H9 (cell line): Measurements from ENCODE around the gene NPC1. TPM values are rescaled to one million over a fixed set of nuclear protein-coding genes. Genes with fewer than 3 reads are reported as not detected.

Experiments used
- DNase-seq: peaks from one replicate; pipeline ENCODE4 v3.0.0-alpha.2; 2017
- H2AFZ ChIP-seq: one replicate; pipeline ENCODE4 v1.6.1; 2013; ENCODE audit warnings: mild to moderate bottlenecking, low read length, control low read depth, moderate library complexity
- H2AK5ac ChIP-seq: 2 replicates; pipeline ENCODE4 v1.6.1; 2013; ENCODE audit warnings: low read length, control low read depth, mixed read lengths; ENCODE audit not compliant: insufficient read length
- H2BK120ac ChIP-seq: one replicate; pipeline ENCODE4 v1.6.1; 2013; ENCODE audit warnings: low read depth, mild to moderate bottlenecking, low read length, control low read depth, inconsistent platforms; ENCODE audit not compliant: poor library complexity, severe bottlenecking
- H2BK12ac ChIP-seq: 2 replicates; pipeline ENCODE4 v1.6.1; 2013; ENCODE audit warnings: low read length, control low read depth, mixed read lengths, low read depth; ENCODE audit not compliant: insufficient read length
- H2BK15ac ChIP-seq: 2 replicates; pipeline ENCODE4 v1.6.1; 2013; ENCODE audit warnings: low read depth, low read length, control low read depth
- H2BK20ac ChIP-seq: one replicate; pipeline ENCODE4 v1.6.1; 2013; ENCODE audit warnings: low read depth, mild to moderate bottlenecking, low read length, control low read depth, inconsistent platforms; ENCODE audit not compliant: poor library complexity, severe bottlenecking
- H2BK5ac ChIP-seq: 2 replicates; pipeline ENCODE4 v1.6.1; 2013; ENCODE audit warnings: low read length, control low read depth, mixed read lengths; ENCODE audit not compliant: insufficient read length
- H3K14ac ChIP-seq: 2 replicates; pipeline ENCODE4 v1.6.1; 2013; ENCODE audit warnings: low read length, control low read depth; ENCODE audit not compliant: insufficient read depth
- H3K18ac ChIP-seq: 2 replicates; pipeline ENCODE4 v1.6.1; 2013; ENCODE audit warnings: low read depth, mild to moderate bottlenecking, mixed read lengths, low read length, control low read depth; ENCODE audit not compliant: insufficient read length
- H3K23ac ChIP-seq: 2 replicates; pipeline ENCODE4 v1.6.1; 2013; ENCODE audit warnings: low read length, control low read depth, mixed read lengths, low read depth; ENCODE audit not compliant: insufficient read length
- H3K23me2 ChIP-seq: 2 replicates; pipeline ENCODE4 v1.6.1; 2013; ENCODE audit warnings: low read depth, mild to moderate bottlenecking, mixed read lengths, low read length, control low read depth; ENCODE audit not compliant: insufficient read length, poor library complexity, severe bottlenecking
- H3K27ac ChIP-seq: 2 replicates; pipeline ENCODE4 v1.5.1; 2013; ENCODE audit warnings: low read length, control low read depth, mixed read lengths, low read depth; ENCODE audit not compliant: insufficient read length
- H3K27me3 ChIP-seq: 2 replicates; pipeline ENCODE4 v1.6.1; 2013; ENCODE audit warnings: low read length, control low read depth, inconsistent platforms; ENCODE audit not compliant: insufficient read depth
- H3K4ac ChIP-seq: 2 replicates; pipeline ENCODE4 v1.6.1; 2013; ENCODE audit warnings: low read depth, mild to moderate bottlenecking, control low read depth, inconsistent platforms, low read length, moderate library complexity
- H3K4me1 ChIP-seq: 2 replicates; pipeline ENCODE4 v1.6.1; 2013; ENCODE audit warnings: low read length, control low read depth, inconsistent platforms; ENCODE audit not compliant: insufficient read depth
- H3K4me2 ChIP-seq: 2 replicates; pipeline ENCODE4 v1.6.1; 2013; ENCODE audit warnings: low read length, control low read depth, mixed read lengths; ENCODE audit not compliant: insufficient read length, insufficient read depth
- H3K56ac ChIP-seq: 2 replicates; pipeline ENCODE4 v1.6.1; 2013; ENCODE audit warnings: low read depth, mild to moderate bottlenecking, mixed read lengths, low read length, control low read depth; ENCODE audit not compliant: insufficient read length
- H3K79me1 ChIP-seq: 2 replicates; pipeline ENCODE4 v1.6.1; 2013; ENCODE audit warnings: low read depth, mild to moderate bottlenecking, moderate library complexity, low read length, control low read depth, inconsistent platforms; ENCODE audit not compliant: insufficient read depth, poor library complexity, severe bottlenecking
- H3K79me2 ChIP-seq: 2 replicates; pipeline ENCODE4 v1.6.1; 2013; ENCODE audit warnings: low read length, control low read depth, inconsistent platforms; ENCODE audit not compliant: insufficient read depth
- H3K9ac ChIP-seq: 2 replicates; pipeline ENCODE4 v1.6.1; 2013; ENCODE audit warnings: low read length, control low read depth, mixed read lengths; ENCODE audit not compliant: insufficient read length; ENCODE audit errors: extremely low read depth
- H3K9me3 ChIP-seq: one replicate; pipeline ENCODE4 v1.6.1; 2013; ENCODE audit warnings: low read depth, low read length, inconsistent platforms; ENCODE audit not compliant: control insufficient read depth
- H3T11ph ChIP-seq: one replicate; pipeline ENCODE4 v1.6.1; 2013; ENCODE audit warnings: mild to moderate bottlenecking, low read length, control low read depth, inconsistent platforms
- H4K20me1 ChIP-seq: one replicate; pipeline ENCODE4 v1.6.1; 2013; ENCODE audit not compliant: control insufficient read depth, insufficient read length, insufficient read depth
- H4K5ac ChIP-seq: 2 replicates; pipeline ENCODE4 v1.6.1; 2013; ENCODE audit warnings: low read depth, mild to moderate bottlenecking, mixed read lengths, low read length, control low read depth; ENCODE audit not compliant: insufficient read length
- H4K8ac ChIP-seq: replicated peaks from 2 replicates; pipeline ENCODE4 v1.6.1; 2013; ENCODE audit warnings: low read length, control low read depth, mixed read lengths, low read depth; ENCODE audit not compliant: insufficient read length
- H4K91ac ChIP-seq: 2 replicates; pipeline ENCODE4 v1.6.1; 2013; ENCODE audit warnings: low read depth, mild to moderate bottlenecking, moderate library complexity, mixed read lengths, low read length, control low read depth; ENCODE audit not compliant: insufficient read length
- H3K27ac Mint-ChIP-seq, 3 experiments: 2 replicates in 2 of 3; 3 replicates in 1 of 3; pipeline ENCODE4 v1.8.0; 2020 to 2021; ENCODE audit warnings: mixed read lengths in 3 of 3, mild to moderate bottlenecking in 1 of 3, moderate library complexity in 1 of 3
- H3K27me3 Mint-ChIP-seq: 2 replicates; pipeline ENCODE4 v1.8.0; 2021; ENCODE audit warnings: low read depth, mild to moderate bottlenecking, moderate library complexity, mixed read lengths
- H3K36me3 Mint-ChIP-seq, 3 experiments: 2 replicates in 2 of 3; 3 replicates in 1 of 3; pipeline ENCODE4 v1.8.0; 2020 to 2021; ENCODE audit warnings: low read depth in 3 of 3, mixed read lengths in 3 of 3; ENCODE audit not compliant: insufficient read depth in 1 of 3
- H3K4me1 Mint-ChIP-seq, 2 experiments: 2 replicates each; pipeline ENCODE4 v1.8.0; 2020; ENCODE audit warnings: mixed read lengths in 2 of 2
- H3K4me3 Mint-ChIP-seq, 2 experiments: 2 replicates in 1 of 2; 3 replicates in 1 of 2; pipeline ENCODE4 v1.8.0; 2020 to 2021; ENCODE audit warnings: mild to moderate bottlenecking in 2 of 2, mixed read lengths in 2 of 2, moderate library complexity in 1 of 2
- H3K9me3 Mint-ChIP-seq, 2 experiments: 2 replicates in 1 of 2; 3 replicates in 1 of 2; pipeline ENCODE4 v1.8.0; 2020; ENCODE audit warnings: mild to moderate bottlenecking in 2 of 2, mixed read lengths in 2 of 2, moderate library complexity in 1 of 2
- WGBS: extraction: QIAGEN DNeasy Blood & Tissue Kit; methylation state at CpG from one replicate; pipeline ENCODE4 v1.1.7; 2013; ENCODE audit warnings: missing lambda C conversion rate, low lambda C conversion rate, mixed read lengths; ENCODE audit not compliant: insufficient read length; ENCODE audit errors: extremely low coverage; 5-methylcytosine and 5-hydroxymethylcytosine counted together
- total RNA-seq: library from RNA; stranded (reverse); gene quantifications from 2 replicates; pipeline ENCODE4 v1.2.1, GENCODE V29; 2021
- TF ChIP-seq, protein P1 (sequence below): fragments of 200-600 bp; sonication (generic); conservative IDR thresholded peaks from 3 replicates; pipeline ENCODE4 v1.8.0; 2021; ENCODE audit warnings: antibody characterized with exemption, mild to moderate bottlenecking

NPC1 gene
- total RNA-seq, 1 experiment from 2014 or later, result 24.2 TPM

DNA sequence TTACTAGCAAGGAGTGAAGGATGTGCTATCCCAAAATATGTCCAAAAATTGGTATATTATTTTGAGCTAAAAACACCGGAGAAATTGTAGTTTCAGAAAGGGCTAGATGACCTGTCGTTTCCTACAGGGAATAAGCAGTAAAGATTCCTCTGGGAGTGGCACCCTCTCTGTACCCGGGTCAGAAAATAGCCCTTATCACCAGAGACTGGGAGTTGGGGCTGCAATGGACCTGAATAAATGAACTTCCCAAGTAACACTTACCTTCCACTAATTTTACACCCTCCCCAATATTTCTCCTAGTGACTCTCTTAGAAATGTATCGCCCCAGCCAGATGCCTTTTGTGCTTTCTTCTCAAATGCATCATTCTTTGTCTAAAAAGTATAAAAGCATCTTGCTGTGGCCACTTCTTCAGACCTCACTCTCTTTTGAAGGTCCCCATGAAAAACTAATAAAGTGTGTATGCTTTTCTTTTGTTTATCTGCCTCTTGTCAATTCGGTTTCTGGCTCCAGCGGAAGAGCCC is 83.7 kb downstream of the NPC1 start:
- no peak overlapping the region for H3T11ph ChIP-seq
- peaks cover 3% of the 10 kb centered on the region for H3K23me2 ChIP-seq
- peak overlapping the region; percentile 59 for H3K4me2 ChIP-seq
- no peak overlapping the region for H2BK12ac ChIP-seq
- Mint-ChIP-seq H3K4me3 (peak overlapping the region; percentile 81 to 87), H3K36me3 (peaks cover 0 to 6% (median 3%) of the 10 kb centered on the region in 3 experiments; a peak in 4 of 7 replicates), H3K9me3 (no peaks in the 10 kb centered on the region), H3K27ac (peak overlapping the region in 1 of 3 experiments; percentile 92; a peak in 1 of 7 replicates), H3K27me3 (peaks cover 19% of the 10 kb centered on the region), H3K4me1 (peaks cover 19 to 23% of the 10 kb centered on the region in 2 experiments)
- H3K4ac ChIP-seq, result no peak overlapping the region
- no peaks in the 10 kb centered on the region for H3K27me3 ChIP-seq
- H2BK120ac ChIP-seq, result no peak overlapping the region
- H2AFZ ChIP-seq, result no peak overlapping the region
- H4K91ac ChIP-seq, result no peak overlapping the region
- no peak overlapping the region for H4K5ac ChIP-seq
- no peak overlapping the region for H3K9ac ChIP-seq
- no peak overlapping the region for H2BK20ac ChIP-seq
- H3K27ac ChIP-seq, result no peak overlapping the region
- H2BK5ac ChIP-seq, result no peak overlapping the region
- no peak overlapping the region for H3K23ac ChIP-seq
- H3K56ac ChIP-seq, result no peak overlapping the region
- no peak overlapping the region for H3K18ac ChIP-seq
- H2AK5ac ChIP-seq, result no peak overlapping the region
- H4K20me1 ChIP-seq, result no peaks in the 10 kb centered on the region
- no peak overlapping the region for H2BK15ac ChIP-seq
- H3K9me3 ChIP-seq, result no peaks in the 10 kb centered on the region
- no peak overlapping the region for H4K8ac ChIP-seq
- H3K79me2 ChIP-seq, result no peaks in the 10 kb centered on the region
- WGBS, result no CpG with 5 or more reads among the region's 6 CpGs
- DNase-seq, result no peak
- H3K79me1 ChIP-seq, result no peaks in the 10 kb centered on the region
- no peak overlapping the region for H3K14ac ChIP-seq
- no peaks in the 10 kb centered on the region for H3K4me1 ChIP-seq
- TF ChIP-seq, protein P1, sequence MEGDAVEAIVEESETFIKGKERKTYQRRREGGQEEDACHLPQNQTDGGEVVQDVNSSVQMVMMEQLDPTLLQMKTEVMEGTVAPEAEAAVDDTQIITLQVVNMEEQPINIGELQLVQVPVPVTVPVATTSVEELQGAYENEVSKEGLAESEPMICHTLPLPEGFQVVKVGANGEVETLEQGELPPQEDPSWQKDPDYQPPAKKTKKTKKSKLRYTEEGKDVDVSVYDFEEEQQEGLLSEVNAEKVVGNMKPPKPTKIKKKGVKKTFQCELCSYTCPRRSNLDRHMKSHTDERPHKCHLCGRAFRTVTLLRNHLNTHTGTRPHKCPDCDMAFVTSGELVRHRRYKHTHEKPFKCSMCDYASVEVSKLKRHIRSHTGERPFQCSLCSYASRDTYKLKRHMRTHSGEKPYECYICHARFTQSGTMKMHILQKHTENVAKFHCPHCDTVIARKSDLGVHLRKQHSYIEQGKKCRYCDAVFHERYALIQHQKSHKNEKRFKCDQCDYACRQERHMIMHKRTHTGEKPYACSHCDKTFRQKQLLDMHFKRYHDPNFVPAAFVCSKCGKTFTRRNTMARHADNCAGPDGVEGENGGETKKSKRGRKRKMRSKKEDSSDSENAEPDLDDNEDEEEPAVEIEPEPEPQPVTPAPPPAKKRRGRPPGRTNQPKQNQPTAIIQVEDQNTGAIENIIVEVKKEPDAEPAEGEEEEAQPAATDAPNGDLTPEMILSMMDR, result no peak
